ENCODE measurements around the gene RXFP2.

Gene RXFP2

GRCh38 chr13:31739226-31739625 lies at the start of gene RXFP2:
Gene RXFP2, plus strand, starts transcription at chr13:31739526. Its CDS starts 87 bp downstream, at chr13:31739613.
- intact Hi-C loops (cut with DNase I; ENCODE audit: low total_unique reads): loop anchor here (10.0 kb wide), 1 partner anchor 214 kb away; no protein-coding TSS in a partner anchor
- Histone ChIP-seq H3K27me3 (no peaks in the 10 kb centered on the region), H3K9me3 (no peaks in the 10 kb centered on the region), H3K4me3 (no peak within 1 kb of the TSS), H3K4me1 (peaks cover 0 to 19% (median 0%) of the 10 kb centered on the region in 4 donors), H3K27ac (no peak within 1 kb of the TSS), H3K36me3 (no peaks in the 10 kb centered on the region)
- DNase-seq: no peak
- no peak for TF ChIP-seq CTCF (IDR thresholded peaks at IDR 0.05)

GRCh38 chr13:31697290-31697689 lies 42.0 kb upstream of the RXFP2 start:
- no peak for DNase-seq
- H3K4me1 ChIP-seq: no peaks in the 10 kb centered on the region
- H3K4me3 ChIP-seq: no peak overlapping the region
- intact Hi-C loops (cut with DNase I; ENCODE audit: low total_unique reads): no loop called here
- no peaks in the 10 kb centered on the region for H3K36me3 ChIP-seq
- TF ChIP-seq CTCF (IDR thresholded peaks at IDR 0.05): no peak
- no peak overlapping the region for H3K27ac ChIP-seq
- peaks cover 0 to 11% (median 7%) of the 10 kb centered on the region in 3 donors for H3K9me3 ChIP-seq
- no peaks in the 10 kb centered on the region for H3K27me3 ChIP-seq

GRCh38 chr13:31699650-31700049 lies 39.7 kb upstream of the RXFP2 start:
- no peaks in the 10 kb centered on the region for H3K36me3 ChIP-seq
- intact Hi-C loops (cut with DNase I; ENCODE audit: low total_unique reads): no loop called here
- DNase-seq: no peak
- H3K4me3 ChIP-seq: no peak overlapping the region
- no peaks in the 10 kb centered on the region for H3K27me3 ChIP-seq
- no peak for TF ChIP-seq CTCF (IDR thresholded peaks at IDR 0.05)
- H3K4me1 ChIP-seq: no peaks in the 10 kb centered on the region
- H3K27ac ChIP-seq: no peak overlapping the region
- H3K9me3 ChIP-seq: peaks cover 0 to 8% (median 5%) of the 10 kb centered on the region in 3 donors

GRCh38 chr13:31703780-31704179 lies 35.5 kb upstream of the RXFP2 start:
- H3K4me1 ChIP-seq: no peaks in the 10 kb centered on the region
- H3K36me3 ChIP-seq: no peaks in the 10 kb centered on the region
- DNase-seq: no peak
- H3K4me3 ChIP-seq: no peak overlapping the region
- H3K9me3 ChIP-seq: no peaks in the 10 kb centered on the region
- H3K27me3 ChIP-seq: no peaks in the 10 kb centered on the region
- no peak overlapping the region for H3K27ac ChIP-seq
- TF ChIP-seq CTCF (IDR thresholded peaks at IDR 0.05): no peak
- intact Hi-C loops (cut with DNase I; ENCODE audit: low total_unique reads): no loop called here

GRCh38 chr13:31706105-31706504 lies 33.2 kb upstream of the RXFP2 start:
- TF ChIP-seq CTCF (IDR thresholded peaks at IDR 0.05): no peak
- Histone ChIP-seq H3K9me3 (no peaks in the 10 kb centered on the region), H3K27ac (no peak overlapping the region), H3K4me1 (peaks cover 0 to 8% (median 0%) of the 10 kb centered on the region in 4 donors), H3K4me3 (no peak overlapping the region), H3K27me3 (no peaks in the 10 kb centered on the region), H3K36me3 (no peaks in the 10 kb centered on the region)
- intact Hi-C loops (cut with DNase I; ENCODE audit: low total_unique reads): no loop called here
- no peak for DNase-seq

- Histone ChIP-seq H3K4me1 (no peaks in the 10 kb centered on the region), H3K27ac (no peak overlapping the region), H3K9me3 (no peaks in the 10 kb centered on the region), H3K36me3 (no peaks in the 10 kb centered on the region), H3K27me3 (peaks cover 0 to 4% of the 10 kb centered on the region in 2 donors), H3K4me3 (no peak overlapping the region)
- no peak for TF ChIP-seq CTCF (IDR thresholded peaks at IDR 0.05)
- intact Hi-C loops (cut with DNase I; ENCODE audit: low total_unique reads): loop anchor here (10.0 kb wide), 1 partner anchor 263 kb away; no protein-coding TSS in a partner anchor
- no peak for DNase-seq
Observed at GRCh38 chr13:31717583-31717982, 21.7 kb upstream of the RXFP2 start.

All from tibial artery (tissue), 4 donors.